ENCODE results near the gene EIF1B.

The EIF1B gene

DNA sequence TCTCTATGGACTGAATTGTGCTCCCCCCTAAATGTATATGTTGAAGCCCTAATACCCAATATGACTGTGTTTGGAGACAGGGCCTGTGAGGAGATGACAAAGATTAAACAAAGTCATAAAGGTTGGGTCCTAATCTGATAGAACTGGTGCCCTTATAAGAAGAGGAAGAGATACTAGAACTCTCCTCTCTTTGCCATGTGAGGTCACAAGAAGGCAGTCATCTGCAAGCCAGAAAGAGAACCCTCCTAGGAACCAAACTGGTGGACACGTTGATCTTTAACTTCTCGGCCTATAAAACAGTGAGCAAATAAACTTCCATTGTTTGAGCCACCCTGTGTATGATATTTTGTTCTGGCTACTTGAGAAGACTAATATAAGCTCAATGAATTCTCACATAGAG lies 45.9 kb downstream of the EIF1B start:
- DNase-seq (ENCODE audit: low read depth): no peak
- H3K4me3 ChIP-seq (ENCODE audit: low read depth, low read length): no peak overlapping the region
- TF ChIP-seq, protein P1, sequence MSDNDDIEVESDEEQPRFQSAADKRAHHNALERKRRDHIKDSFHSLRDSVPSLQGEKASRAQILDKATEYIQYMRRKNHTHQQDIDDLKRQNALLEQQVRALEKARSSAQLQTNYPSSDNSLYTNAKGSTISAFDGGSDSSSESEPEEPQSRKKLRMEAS (IDR thresholded peaks at IDR 0.05; ENCODE audit: low read depth, low read length): no peak
- no peak for TF ChIP-seq MYC (IDR thresholded peaks at IDR 0.05; ENCODE audit: low read depth, low read length)
- no peak for TF ChIP-seq POLR2A (IDR thresholded peaks at IDR 0.05; ENCODE audit: extremely low read depth, insufficient read length)
- TF ChIP-seq, protein P2, sequence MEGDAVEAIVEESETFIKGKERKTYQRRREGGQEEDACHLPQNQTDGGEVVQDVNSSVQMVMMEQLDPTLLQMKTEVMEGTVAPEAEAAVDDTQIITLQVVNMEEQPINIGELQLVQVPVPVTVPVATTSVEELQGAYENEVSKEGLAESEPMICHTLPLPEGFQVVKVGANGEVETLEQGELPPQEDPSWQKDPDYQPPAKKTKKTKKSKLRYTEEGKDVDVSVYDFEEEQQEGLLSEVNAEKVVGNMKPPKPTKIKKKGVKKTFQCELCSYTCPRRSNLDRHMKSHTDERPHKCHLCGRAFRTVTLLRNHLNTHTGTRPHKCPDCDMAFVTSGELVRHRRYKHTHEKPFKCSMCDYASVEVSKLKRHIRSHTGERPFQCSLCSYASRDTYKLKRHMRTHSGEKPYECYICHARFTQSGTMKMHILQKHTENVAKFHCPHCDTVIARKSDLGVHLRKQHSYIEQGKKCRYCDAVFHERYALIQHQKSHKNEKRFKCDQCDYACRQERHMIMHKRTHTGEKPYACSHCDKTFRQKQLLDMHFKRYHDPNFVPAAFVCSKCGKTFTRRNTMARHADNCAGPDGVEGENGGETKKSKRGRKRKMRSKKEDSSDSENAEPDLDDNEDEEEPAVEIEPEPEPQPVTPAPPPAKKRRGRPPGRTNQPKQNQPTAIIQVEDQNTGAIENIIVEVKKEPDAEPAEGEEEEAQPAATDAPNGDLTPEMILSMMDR (IDR thresholded peaks at IDR 0.05; ENCODE audit: low read depth, low read length): no peak

DNA sequence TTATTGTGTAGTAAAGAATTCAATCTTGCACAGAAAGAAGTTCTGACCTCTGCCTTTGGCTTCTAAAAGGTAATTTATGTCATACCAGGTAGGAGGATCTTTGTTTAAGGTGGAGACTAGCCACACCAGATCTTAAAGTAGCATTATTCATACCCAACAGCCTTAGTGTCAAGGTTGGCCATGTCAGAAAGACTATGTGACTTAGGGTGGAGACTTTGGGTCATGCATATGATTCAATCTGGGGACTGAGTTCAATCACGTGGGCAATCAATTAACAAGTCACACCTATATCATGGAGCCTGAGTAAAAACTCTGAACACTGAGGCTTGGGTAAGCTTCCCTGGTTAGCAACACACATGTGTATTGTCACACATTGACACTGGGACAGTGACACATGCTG lies 48.9 kb downstream of the EIF1B start:
- no peak for TF ChIP-seq POLR2A (IDR thresholded peaks at IDR 0.05; ENCODE audit: extremely low read depth, insufficient read length)
- no peak for TF ChIP-seq MYC (IDR thresholded peaks at IDR 0.05; ENCODE audit: low read depth, low read length)
- TF ChIP-seq, protein P1 (IDR thresholded peaks at IDR 0.05; ENCODE audit: low read depth, low read length): no peak
- TF ChIP-seq, protein P2 (IDR thresholded peaks at IDR 0.05; ENCODE audit: low read depth, low read length): no peak
- no peak overlapping the region for H3K4me3 ChIP-seq (ENCODE audit: low read depth, low read length)
- DNase-seq (ENCODE audit: low read depth): no peak
